ENCODE data around the gene COPG2. TPM values are rescaled to one million over a fixed set of nuclear protein-coding genes. Genes with fewer than 3 reads are reported as not detected.
"Not testable (repeated sequence)": the region's sequence is repeated elsewhere in the genome, so short reads cannot be mapped to it uniquely, and the experiment has no call there.

COPG2 gene
- total RNA-seq, 4 donors from 2014 or later, result 3.4 to 19.7 (median 7.4) TPM

DNA sequence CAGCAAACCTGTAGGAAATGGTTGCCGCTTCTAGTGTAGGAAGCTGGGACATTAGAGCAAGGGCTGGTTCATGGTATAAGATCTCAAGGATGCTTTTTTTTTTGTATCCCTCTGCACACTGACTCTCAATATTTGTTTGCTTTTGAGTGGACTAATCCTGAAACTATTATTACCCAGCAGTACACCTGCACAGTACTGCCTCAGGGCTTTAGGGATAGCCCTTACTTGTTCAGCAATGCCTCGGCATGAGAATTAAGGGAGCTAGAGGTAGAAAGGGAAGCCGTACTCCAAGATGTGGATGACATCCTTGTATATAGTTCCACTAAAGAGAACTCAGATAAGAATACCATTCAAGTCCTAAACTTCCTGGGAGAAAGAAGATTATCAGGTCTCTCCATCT lies 70.5 kb downstream of the COPG2 start:
- 96 to 100% methylated on average over 2 to 3 of the region's 3 CpGs for WGBS, 2 donors (ENCODE audit: low coverage in 1 of 2)
- Histone ChIP-seq H3K4me3 (no peak overlapping the region), H3K4me1 (no peaks in the 10 kb centered on the region), H3K27ac (no peak overlapping the region), H3K27me3 (no peaks in the 10 kb centered on the region), H3K9me3 (no peaks in the 10 kb centered on the region), H3K36me3 (no peaks in the 10 kb centered on the region)
- in situ Hi-C loops (cut with MboI; ENCODE audit: low pct_ligation_motif_present in 1 of 4, low pct_unique_long_range_greater_than_20kb in 1 of 4, low sequenced_read_pairs in 3 of 4) (no loop called here), intact Hi-C loops (cut with DNase I; ENCODE audit: low total_unique reads) (no loop called here)
- no peak for DNase-seq
- TF ChIP-seq POLR2A (IDR thresholded peaks at IDR 0.05) (no peak), EP300 (IDR thresholded peaks at IDR 0.05; ENCODE audit: low read depth) (no peak), POLR2AphosphoS5 (IDR thresholded peaks at IDR 0.05) (no peak)
- TF ChIP-seq, protein P1, sequence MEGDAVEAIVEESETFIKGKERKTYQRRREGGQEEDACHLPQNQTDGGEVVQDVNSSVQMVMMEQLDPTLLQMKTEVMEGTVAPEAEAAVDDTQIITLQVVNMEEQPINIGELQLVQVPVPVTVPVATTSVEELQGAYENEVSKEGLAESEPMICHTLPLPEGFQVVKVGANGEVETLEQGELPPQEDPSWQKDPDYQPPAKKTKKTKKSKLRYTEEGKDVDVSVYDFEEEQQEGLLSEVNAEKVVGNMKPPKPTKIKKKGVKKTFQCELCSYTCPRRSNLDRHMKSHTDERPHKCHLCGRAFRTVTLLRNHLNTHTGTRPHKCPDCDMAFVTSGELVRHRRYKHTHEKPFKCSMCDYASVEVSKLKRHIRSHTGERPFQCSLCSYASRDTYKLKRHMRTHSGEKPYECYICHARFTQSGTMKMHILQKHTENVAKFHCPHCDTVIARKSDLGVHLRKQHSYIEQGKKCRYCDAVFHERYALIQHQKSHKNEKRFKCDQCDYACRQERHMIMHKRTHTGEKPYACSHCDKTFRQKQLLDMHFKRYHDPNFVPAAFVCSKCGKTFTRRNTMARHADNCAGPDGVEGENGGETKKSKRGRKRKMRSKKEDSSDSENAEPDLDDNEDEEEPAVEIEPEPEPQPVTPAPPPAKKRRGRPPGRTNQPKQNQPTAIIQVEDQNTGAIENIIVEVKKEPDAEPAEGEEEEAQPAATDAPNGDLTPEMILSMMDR (IDR thresholded peaks at IDR 0.05), result no peak

DNA sequence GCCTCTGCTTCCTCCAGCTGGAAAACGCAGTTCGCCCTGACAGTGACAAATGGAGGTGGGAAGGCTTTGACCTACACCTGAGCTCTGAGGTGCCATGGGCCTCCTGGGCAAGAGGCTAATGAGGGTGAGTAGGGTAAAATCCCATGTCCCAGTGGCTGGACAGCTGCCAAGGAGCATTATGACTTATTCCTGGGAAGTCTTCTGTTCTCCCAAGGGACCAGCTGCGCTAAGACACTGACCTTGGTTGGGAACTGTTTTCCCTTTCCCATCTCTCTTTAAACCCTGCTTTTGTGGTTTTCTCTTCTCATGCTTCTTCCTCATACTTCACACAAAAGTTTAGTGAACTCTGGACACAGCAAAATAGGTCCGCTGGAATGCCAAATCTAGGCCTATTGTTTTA lies 72.6 kb downstream of the COPG2 start:
- in situ Hi-C loops (cut with MboI; ENCODE audit: low pct_ligation_motif_present in 1 of 4, low pct_unique_long_range_greater_than_20kb in 1 of 4, low sequenced_read_pairs in 3 of 4) (no loop called here), intact Hi-C loops (cut with DNase I; ENCODE audit: low total_unique reads) (no loop called here)
- no peaks in the 10 kb centered on the region for H3K4me1 ChIP-seq
- no peaks in the 10 kb centered on the region for H3K36me3 ChIP-seq
- H3K27me3 ChIP-seq, result no peaks in the 10 kb centered on the region
- TF ChIP-seq, protein P1 (IDR thresholded peaks at IDR 0.05), result no peak
- TF ChIP-seq POLR2AphosphoS5 (IDR thresholded peaks at IDR 0.05), result no peak
- no peak for TF ChIP-seq EP300 (IDR thresholded peaks at IDR 0.05; ENCODE audit: low read depth)
- no peak for TF ChIP-seq POLR2A (IDR thresholded peaks at IDR 0.05)
- H3K27ac ChIP-seq, result no peak overlapping the region
- DNase-seq, result no peak
- H3K9me3 ChIP-seq, result no peaks in the 10 kb centered on the region
- H3K4me3 ChIP-seq, result no peak overlapping the region
- 93 to 94% methylated on average over 2 to 4 of the region's 4 CpGs for WGBS, 2 donors (ENCODE audit: low coverage in 1 of 2)

DNA sequence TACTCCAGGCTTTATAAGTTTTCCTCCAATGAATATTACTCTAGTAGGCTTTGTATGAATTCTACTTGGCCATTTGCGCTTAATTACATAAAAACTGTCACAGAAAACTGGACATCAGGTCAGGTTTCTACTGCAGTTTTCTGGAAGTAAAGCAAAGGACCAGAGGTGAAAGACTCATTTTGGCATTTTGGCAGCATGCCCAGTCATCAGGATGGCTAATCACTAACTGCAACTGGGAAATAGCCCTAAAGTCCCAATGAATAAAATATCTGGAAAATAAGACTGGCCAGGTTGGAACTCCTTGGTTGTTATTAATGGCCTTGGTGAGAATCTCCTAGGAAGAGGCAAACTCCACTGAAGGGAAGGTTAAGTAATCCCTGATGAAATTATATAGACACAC lies 75.5 kb downstream of the COPG2 start:
- intact Hi-C loops (cut with DNase I; ENCODE audit: low total_unique reads), result no loop called here
- Histone ChIP-seq H3K27me3 (no peaks in the 10 kb centered on the region), H3K4me1 (no peaks in the 10 kb centered on the region), H3K27ac (no peak overlapping the region), H3K9me3 (no peaks in the 10 kb centered on the region), H3K36me3 (no peaks in the 10 kb centered on the region), H3K4me3 (no peak overlapping the region)
- TF ChIP-seq, protein P1 (IDR thresholded peaks at IDR 0.05), result no peak
- TF ChIP-seq POLR2A (IDR thresholded peaks at IDR 0.05) (no peak), POLR2AphosphoS5 (IDR thresholded peaks at IDR 0.05) (no peak), EP300 (IDR thresholded peaks at IDR 0.05; ENCODE audit: low read depth) (no peak)
- no peak for DNase-seq
- in situ Hi-C loops (cut with MboI; ENCODE audit: low pct_ligation_motif_present in 1 of 4, low pct_unique_long_range_greater_than_20kb in 1 of 4, low sequenced_read_pairs in 3 of 4), result no loop called here
- WGBS, 2 donors (ENCODE audit: low coverage in 1 of 2), result 100% methylated on average over 1 of the region's 1 CpG

DNA sequence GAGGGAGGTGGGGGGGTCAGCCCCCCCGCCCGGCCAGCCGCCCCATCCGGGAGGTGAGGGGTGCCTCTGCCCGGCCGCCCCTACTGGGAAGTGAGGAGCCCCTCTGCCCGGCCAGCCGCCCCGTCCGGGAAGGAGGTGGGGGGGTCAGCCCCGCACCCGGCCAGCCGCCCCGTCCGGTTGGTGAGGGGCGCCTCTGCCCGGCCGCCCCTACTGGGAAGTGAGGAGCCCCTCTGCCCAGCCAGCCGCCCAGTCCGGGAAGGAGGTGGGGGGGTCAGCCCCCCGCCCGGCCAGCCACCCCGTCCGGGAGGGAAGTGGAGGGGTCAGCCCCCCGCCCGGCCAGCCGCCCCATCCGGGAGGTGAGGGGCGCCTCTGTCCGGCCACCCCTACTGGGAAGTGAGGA lies 77.1 kb downstream of the COPG2 start:
- intact Hi-C loops (cut with DNase I; ENCODE audit: low total_unique reads); in situ Hi-C loops (cut with MboI; ENCODE audit: low pct_ligation_motif_present in 1 of 4, low pct_unique_long_range_greater_than_20kb in 1 of 4, low sequenced_read_pairs in 3 of 4); H3K4me1 ChIP-seq; H3K9me3 ChIP-seq; DNase-seq; H3K27ac ChIP-seq; H3K36me3 ChIP-seq; H3K4me3 ChIP-seq; H3K27me3 ChIP-seq: not testable (repeated sequence)
- 98% methylated on average over 8 of the region's 30 CpGs; no CpG with 5 or more reads in 1 of the 2 donors for WGBS, 2 donors (ENCODE audit: low coverage in 1 of 2)

DNA sequence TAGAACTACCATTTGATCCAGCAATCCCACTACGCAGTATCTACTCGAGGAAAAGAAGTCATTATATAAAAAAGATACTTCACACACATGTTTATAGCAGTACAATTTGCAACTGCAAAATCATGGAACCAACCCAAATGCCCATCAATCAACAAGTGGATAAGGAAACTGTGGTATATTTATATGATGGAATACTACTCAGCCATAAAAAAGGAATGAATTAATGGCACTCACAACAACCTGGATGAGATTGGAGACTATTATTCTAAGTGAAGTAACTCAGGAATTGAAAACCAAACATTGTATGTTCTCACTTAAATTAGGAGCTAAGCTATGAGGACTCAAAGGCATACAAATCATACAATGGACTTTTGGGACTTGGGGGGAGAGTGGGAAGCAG lies 82.6 kb downstream of the COPG2 start:
- in situ Hi-C loops (cut with MboI; ENCODE audit: low pct_ligation_motif_present in 1 of 4, low pct_unique_long_range_greater_than_20kb in 1 of 4, low sequenced_read_pairs in 3 of 4); DNase-seq; intact Hi-C loops (cut with DNase I; ENCODE audit: low total_unique reads); H3K4me1 ChIP-seq; H3K9me3 ChIP-seq; H3K36me3 ChIP-seq; H3K27ac ChIP-seq; H3K27me3 ChIP-seq; H3K4me3 ChIP-seq: not testable (repeated sequence)
- 95 to 100% methylated on average over 2 of the region's 2 CpGs for WGBS, 2 donors (ENCODE audit: low coverage in 1 of 2)

DNA sequence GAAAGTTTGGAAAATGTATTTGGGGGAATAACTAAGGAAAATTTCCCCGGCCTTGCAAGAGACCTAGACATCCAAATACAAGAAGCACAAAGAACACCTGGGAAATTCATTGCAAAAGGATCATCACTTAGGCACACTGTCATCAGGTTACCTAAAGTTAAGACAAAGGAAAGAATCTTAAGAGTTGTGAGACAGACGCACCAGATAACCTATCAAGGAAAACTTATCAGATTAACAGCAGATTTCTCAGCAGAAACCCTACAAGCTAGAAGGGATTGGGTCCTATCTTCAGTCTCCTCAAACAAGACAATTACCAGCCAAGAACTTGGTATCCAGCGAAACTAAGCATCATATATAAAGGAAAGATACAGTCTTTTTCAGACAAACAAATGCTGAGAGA lies 93.4 kb downstream of the COPG2 start:
- WGBS, 2 donors (ENCODE audit: low coverage in 1 of 2), result 87 to 97% methylated on average over 3 of the region's 3 CpGs
- H3K27me3 ChIP-seq; H3K36me3 ChIP-seq; H3K27ac ChIP-seq; in situ Hi-C loops (cut with MboI; ENCODE audit: low pct_ligation_motif_present in 1 of 4, low pct_unique_long_range_greater_than_20kb in 1 of 4, low sequenced_read_pairs in 3 of 4); intact Hi-C loops (cut with DNase I; ENCODE audit: low total_unique reads); H3K9me3 ChIP-seq; DNase-seq; H3K4me3 ChIP-seq; H3K4me1 ChIP-seq: not testable (repeated sequence)

DNA sequence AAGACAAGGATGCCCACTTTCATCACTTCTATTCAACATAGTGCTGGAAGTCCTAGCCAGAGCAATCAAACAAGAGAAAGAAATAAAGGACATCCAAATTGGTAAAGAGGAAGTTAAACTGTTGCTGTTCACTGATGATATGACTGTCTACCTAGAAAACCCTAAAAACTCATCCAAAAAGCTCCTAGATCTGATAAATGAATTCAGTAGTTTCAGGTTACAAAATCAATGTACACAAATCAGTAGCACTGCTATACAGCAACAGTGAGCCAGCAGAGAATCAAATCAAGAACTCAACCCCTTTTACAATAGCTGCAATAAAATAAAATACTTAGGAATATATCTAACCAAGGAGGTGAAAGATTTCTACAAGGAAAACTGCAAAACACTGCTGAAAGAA lies 98.4 kb downstream of the COPG2 start:
- in situ Hi-C loops (cut with MboI; ENCODE audit: low pct_ligation_motif_present in 1 of 4, low pct_unique_long_range_greater_than_20kb in 1 of 4, low sequenced_read_pairs in 3 of 4), result loop anchor here in 1 of 4 donors (25.0 kb wide), 1 partner anchor 92 kb away; the partner anchor contains the start of gene COPG2
- H3K36me3 ChIP-seq; H3K4me3 ChIP-seq; DNase-seq; H3K9me3 ChIP-seq; H3K27ac ChIP-seq; H3K4me1 ChIP-seq; intact Hi-C loops (cut with DNase I; ENCODE audit: low total_unique reads); H3K27me3 ChIP-seq: not testable (repeated sequence)

All from transverse colon (tissue), 4 donors.